ENCODE measurements around the gene DLGAP1. TPM values are rescaled to one million over a fixed set of nuclear protein-coding genes. Genes with fewer than 3 reads are reported as not detected.

Gene DLGAP1
- total and polyA plus RNA-seq, 2 experiments from 2014 or later = 0.13 to 0.22 TPM

DNA sequence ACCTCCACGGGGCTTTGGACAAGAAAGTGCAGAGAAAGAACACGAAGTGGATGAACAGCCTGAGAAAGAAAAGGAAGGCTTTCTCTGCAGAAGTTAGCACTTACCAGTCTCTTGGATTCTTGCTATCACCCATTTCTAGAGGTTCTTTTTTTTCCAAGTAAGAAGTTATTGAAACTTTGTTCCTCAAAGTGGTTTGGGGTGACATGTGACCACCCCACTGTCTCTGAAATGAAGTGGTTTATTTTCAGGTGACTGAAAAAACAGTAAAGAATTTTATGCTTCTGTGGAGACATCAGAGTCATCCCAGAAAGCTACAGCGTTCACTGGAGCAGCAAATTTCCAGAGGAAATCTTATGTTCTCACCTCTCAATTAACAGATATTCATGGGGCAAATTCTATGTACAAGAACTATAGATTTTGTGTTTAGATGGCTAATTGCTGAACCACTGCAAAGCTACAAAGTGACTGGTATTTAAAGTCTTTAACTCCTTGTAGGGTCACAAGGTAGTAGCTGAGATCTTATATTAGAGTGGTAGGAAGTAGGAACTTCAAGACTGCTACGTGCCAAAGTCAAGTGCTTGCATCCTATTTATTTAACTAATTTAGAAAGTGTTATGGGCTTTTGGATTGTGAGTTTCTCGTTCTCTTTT lies 737.6 kb downstream of the DLGAP1 start:
- H3K9ac ChIP-seq = no peak overlapping the region
- TF ChIP-seq EZH2 (IDR thresholded peaks at IDR 0.05; ENCODE audit: insufficient read depth, poor library complexity, severe bottlenecking) (no peak), EZH2phosphoT487 (IDR thresholded peaks at IDR 0.05; ENCODE audit: insufficient read depth, low read depth) (no peak)
- H3K9me2 ChIP-seq (ENCODE audit: insufficient read depth) = no peaks in the 10 kb centered on the region
- no peaks in the 10 kb centered on the region for H3K9me3 ChIP-seq (ENCODE audit: low read depth)
- in situ Hi-C loops (cut with MboI) = loop anchor here (10.0 kb wide), 1 partner anchor 57 kb away; no protein-coding TSS in a partner anchor
- no peaks in the 10 kb centered on the region for H3K4me1 ChIP-seq (ENCODE audit: insufficient read depth)
- no peak overlapping the region for H2AFZ ChIP-seq
- peaks cover 21% of the 10 kb centered on the region; the same call in 1 of the 2 replicates for H3K27me3 ChIP-seq (replicated peaks; ENCODE audit: insufficient read depth)
- no peak overlapping the region for H3K4me3 ChIP-seq
- no peaks in the 10 kb centered on the region for H4K20me1 ChIP-seq (ENCODE audit: insufficient read depth)
- H3F3A ChIP-seq (ENCODE audit: insufficient read depth) = no peaks in the 10 kb centered on the region
- H3K79me2 ChIP-seq (ENCODE audit: insufficient read depth) = no peaks in the 10 kb centered on the region
- no peak overlapping the region for H3K4me2 ChIP-seq (ENCODE audit: unreplicated experiment)
- no peak for DNase-seq
- H3K36me3 ChIP-seq (ENCODE audit: low read depth) = no peaks in the 10 kb centered on the region
- no peak overlapping the region for H3K27ac ChIP-seq
- 60 to 61% methylated on average over 5 of the region's 5 CpGs for WGBS, 2 experiments (ENCODE audit: low coverage in 1 of 2, low lambda C conversion rate in 2 of 2, missing lambda C conversion rate in 2 of 2)

DNA sequence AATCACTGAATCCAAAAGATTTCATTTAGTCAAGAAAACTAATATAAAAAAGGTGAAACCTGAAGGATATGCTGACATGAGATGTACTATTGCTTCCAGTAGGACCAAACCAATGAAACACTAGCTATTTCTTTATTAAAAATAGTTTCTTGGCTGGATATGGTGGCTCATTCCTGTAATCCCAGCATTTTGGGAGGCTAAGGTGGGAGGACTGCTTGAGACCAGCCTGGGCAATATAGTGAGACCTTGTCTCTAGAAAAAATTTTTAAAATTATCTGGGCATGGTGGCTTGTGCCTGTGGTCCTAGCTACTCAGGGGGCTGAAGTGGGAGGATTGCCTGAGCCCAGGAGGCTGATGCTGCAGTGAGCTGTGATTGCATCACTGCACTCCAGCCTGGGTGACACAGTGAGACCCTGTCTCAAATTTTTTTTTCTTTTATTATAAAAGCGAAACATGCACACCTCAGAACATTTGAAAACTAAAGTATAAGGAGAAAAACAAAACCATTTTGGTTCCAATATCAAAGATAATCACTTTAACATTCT lies 738.9 kb downstream of the DLGAP1 start:
- DNase-seq = no peak
- Histone ChIP-seq H3K9ac (no peak overlapping the region), H3K4me1 (ENCODE audit: insufficient read depth) (0 out of 2 replicates have a peak, but pooled peaks cover 3% of the 10 kb centered on the region), H3K4me3 (no peak overlapping the region), H3K27me3 (replicated peaks; ENCODE audit: insufficient read depth) (peaks cover 21% of the 10 kb centered on the region; the same call in 1 of the 2 replicates), H3K9me3 (ENCODE audit: low read depth) (no peaks in the 10 kb centered on the region), H4K20me1 (ENCODE audit: insufficient read depth) (no peaks in the 10 kb centered on the region), H3K4me2 (ENCODE audit: unreplicated experiment) (no peak overlapping the region), H3K79me2 (ENCODE audit: insufficient read depth) (no peaks in the 10 kb centered on the region), H2AFZ (no peak overlapping the region), H3K9me2 (ENCODE audit: insufficient read depth) (no peaks in the 10 kb centered on the region), H3K27ac (no peak overlapping the region), H3K36me3 (ENCODE audit: low read depth) (no peaks in the 10 kb centered on the region), H3F3A (ENCODE audit: insufficient read depth) (no peaks in the 10 kb centered on the region)
- 60 to 82% methylated on average over 1 of the region's 1 CpG for WGBS, 2 experiments (ENCODE audit: low coverage in 1 of 2, low lambda C conversion rate in 2 of 2, missing lambda C conversion rate in 2 of 2)
- TF ChIP-seq EZH2phosphoT487 (IDR thresholded peaks at IDR 0.05; ENCODE audit: insufficient read depth, low read depth) = no peak
- TF ChIP-seq EZH2 (IDR thresholded peaks at IDR 0.05; ENCODE audit: insufficient read depth, poor library complexity, severe bottlenecking) = no peak
- in situ Hi-C loops (cut with MboI) = loop anchor here (10.0 kb wide), 1 partner anchor 59 kb away; no protein-coding TSS in a partner anchor

DNA sequence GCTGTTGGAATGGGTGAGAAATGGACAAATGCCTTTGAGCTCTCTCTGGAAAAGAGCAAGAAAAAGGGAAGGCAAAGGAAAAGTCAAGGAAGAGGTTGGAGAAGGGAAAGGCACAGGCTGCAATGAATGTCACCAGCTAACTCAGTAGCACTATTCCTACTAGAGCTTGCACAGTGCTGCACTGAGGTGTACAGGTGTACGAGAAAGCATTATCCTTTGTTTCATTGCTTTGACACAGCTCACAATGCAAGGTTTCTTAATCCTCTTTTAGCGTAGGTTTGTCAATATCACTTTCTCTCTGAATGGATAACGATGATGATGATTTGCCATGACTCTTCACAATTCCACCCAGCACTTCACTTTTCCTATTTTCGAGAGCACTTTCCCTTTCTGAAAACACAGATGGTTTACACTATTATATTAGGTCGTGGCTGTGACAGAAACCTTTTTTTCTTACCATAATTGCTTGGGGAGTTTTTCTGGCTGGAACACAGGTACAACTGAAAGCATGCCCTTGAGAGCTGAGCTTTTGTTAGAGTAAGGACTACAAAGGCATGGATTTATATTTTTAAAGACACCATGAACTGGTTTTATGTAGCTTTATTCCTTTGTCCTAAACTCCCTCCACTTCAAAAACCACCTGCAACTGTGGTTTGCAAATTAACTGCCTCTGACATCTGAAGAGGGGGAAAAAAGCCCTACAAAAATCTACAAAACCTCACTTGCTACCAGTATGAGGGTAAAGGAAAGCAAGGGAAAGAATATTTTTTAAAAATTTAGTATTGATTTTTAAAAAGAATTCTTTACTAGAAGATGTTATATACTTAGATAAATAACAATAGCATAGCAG lies 739.7 kb downstream of the DLGAP1 start:
- no peak overlapping the region for H3K27ac ChIP-seq
- no peaks in the 10 kb centered on the region for H4K20me1 ChIP-seq (ENCODE audit: insufficient read depth)
- H3K79me2 ChIP-seq (ENCODE audit: insufficient read depth) = no peaks in the 10 kb centered on the region
- H3F3A ChIP-seq (ENCODE audit: insufficient read depth) = no peaks in the 10 kb centered on the region
- no peaks in the 10 kb centered on the region for H3K9me2 ChIP-seq (ENCODE audit: insufficient read depth)
- DNase-seq = no peak
- H3K4me1 ChIP-seq (ENCODE audit: insufficient read depth) = 0 out of 2 replicates have a peak, but pooled peaks cover 10% of the 10 kb centered on the region
- H3K4me3 ChIP-seq = no peak overlapping the region
- peaks cover 21% of the 10 kb centered on the region; the same call in 1 of the 2 replicates for H3K27me3 ChIP-seq (replicated peaks; ENCODE audit: insufficient read depth)
- in situ Hi-C loops (cut with MboI) = loop anchor here (10.0 kb wide), 1 partner anchor 59 kb away; no protein-coding TSS in a partner anchor
- H3K36me3 ChIP-seq (ENCODE audit: low read depth) = no peaks in the 10 kb centered on the region
- WGBS, 2 experiments (ENCODE audit: low coverage in 1 of 2, low lambda C conversion rate in 2 of 2, missing lambda C conversion rate in 2 of 2) = 43 to 51% methylated on average over 5 of the region's 5 CpGs
- H3K9me3 ChIP-seq (ENCODE audit: low read depth) = no peaks in the 10 kb centered on the region
- H2AFZ ChIP-seq = no peak overlapping the region
- TF ChIP-seq EZH2 (IDR thresholded peaks at IDR 0.05; ENCODE audit: insufficient read depth, poor library complexity, severe bottlenecking) (no peak), EZH2phosphoT487 (IDR thresholded peaks at IDR 0.05; ENCODE audit: insufficient read depth, low read depth) (no peak)
- no peak overlapping the region for H3K9ac ChIP-seq
- no peak overlapping the region for H3K4me2 ChIP-seq (ENCODE audit: unreplicated experiment)

DNA sequence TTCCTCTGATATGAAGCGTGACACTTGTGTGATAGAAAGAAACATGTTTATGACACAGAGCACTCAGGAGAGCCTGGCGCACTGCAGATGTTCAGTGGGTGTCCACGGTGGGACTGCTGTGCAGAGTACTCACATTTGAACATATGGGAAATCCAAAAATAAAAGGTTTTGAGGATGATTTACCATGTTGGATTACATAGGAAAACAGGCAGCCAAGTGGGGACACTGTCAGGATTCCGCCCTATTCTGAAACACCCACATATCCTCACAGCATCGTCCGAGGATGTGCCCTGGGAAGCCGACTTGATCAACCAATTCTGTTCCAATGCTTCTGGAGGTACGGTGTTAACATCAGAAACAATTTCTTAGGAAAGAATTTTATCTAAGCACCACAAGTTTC lies 741.4 kb downstream of the DLGAP1 start:
- H3K9me3 ChIP-seq (ENCODE audit: low read depth) = no peaks in the 10 kb centered on the region
- WGBS, 2 experiments (ENCODE audit: low coverage in 1 of 2, low lambda C conversion rate in 2 of 2, missing lambda C conversion rate in 2 of 2) = 79 to 80% methylated on average over 8 of the region's 8 CpGs
- no peak overlapping the region for H3K9ac ChIP-seq
- no peak overlapping the region for H2AFZ ChIP-seq
- no peaks in the 10 kb centered on the region for H3K9me2 ChIP-seq (ENCODE audit: insufficient read depth)
- H3K4me1 ChIP-seq (ENCODE audit: insufficient read depth) = 0 out of 2 replicates have a peak, but pooled peaks cover 11% of the 10 kb centered on the region
- TF ChIP-seq EZH2 (IDR thresholded peaks at IDR 0.05; ENCODE audit: insufficient read depth, poor library complexity, severe bottlenecking) (no peak), EZH2phosphoT487 (IDR thresholded peaks at IDR 0.05; ENCODE audit: insufficient read depth, low read depth) (no peak)
- H3K4me3 ChIP-seq = no peak overlapping the region
- H3K4me2 ChIP-seq (ENCODE audit: unreplicated experiment) = no peak overlapping the region
- in situ Hi-C loops (cut with MboI) = loop anchor here (10.0 kb wide), 1 partner anchor 61 kb away; no protein-coding TSS in a partner anchor
- H3K79me2 ChIP-seq (ENCODE audit: insufficient read depth) = no peaks in the 10 kb centered on the region
- H3K36me3 ChIP-seq (ENCODE audit: low read depth) = no peaks in the 10 kb centered on the region
- no peak overlapping the region for H3K27ac ChIP-seq
- DNase-seq = no peak
- peaks cover 21% of the 10 kb centered on the region; the same call in 1 of the 2 replicates for H3K27me3 ChIP-seq (replicated peaks; ENCODE audit: insufficient read depth)
- no peaks in the 10 kb centered on the region for H4K20me1 ChIP-seq (ENCODE audit: insufficient read depth)
- H3F3A ChIP-seq (ENCODE audit: insufficient read depth) = no peaks in the 10 kb centered on the region
